Activated T-cell treated with anti-CD3 and anti-CD28 coated beads, Interleukin-2, amount 50 U/mL, for 4 hours (primary cell): ENCODE data around the gene ZNF740. TPM values are rescaled to one million over a fixed set of nuclear protein-coding genes. Genes with fewer than 3 reads are reported as not detected.

ENCODE experiments used
- ATAC-seq, 2 donors: fragments of 200-7000 bp; cut with Tn5 transposase; one replicate each; pipeline ENCODE4 v1.10.0; 2021
- DNase-seq: peaks from one replicate; pipeline ENCODE4 v3.0.0-alpha.2; 2020
- H3K27me3 Mint-ChIP-seq: one replicate; pipeline ENCODE4 v1.8.0; 2021; ENCODE audit warnings: low read depth, mixed read lengths
- H3K36me3 Mint-ChIP-seq: one replicate; pipeline ENCODE4 v1.8.0; 2022; ENCODE audit warnings: mixed read lengths; ENCODE audit not compliant: insufficient read depth
- H3K4me1 Mint-ChIP-seq: one replicate; pipeline ENCODE4 v1.8.0; 2021; ENCODE audit warnings: low read depth, mixed read lengths
- H3K4me3 Mint-ChIP-seq: one replicate; pipeline ENCODE4 v1.8.0; 2021; ENCODE audit warnings: mild to moderate bottlenecking, moderate library complexity, mixed read lengths
- H3K9me3 Mint-ChIP-seq: one replicate; pipeline ENCODE4 v1.8.0; 2021; ENCODE audit warnings: mixed read lengths
- total RNA-seq, 3 donors: library from RNA; stranded (reverse); gene quantifications; one replicate each; pipeline ENCODE4 v1.2.1, GENCODE V29; 2021

ZNF740 gene, protein sequence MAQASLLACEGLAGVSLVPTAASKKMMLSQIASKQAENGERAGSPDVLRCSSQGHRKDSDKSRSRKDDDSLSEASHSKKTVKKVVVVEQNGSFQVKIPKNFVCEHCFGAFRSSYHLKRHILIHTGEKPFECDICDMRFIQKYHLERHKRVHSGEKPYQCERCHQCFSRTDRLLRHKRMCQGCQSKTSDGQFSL
- total RNA-seq: 10 to 100 TPM; 29.7 to 41.5 (median 36.6) TPM

DNA sequence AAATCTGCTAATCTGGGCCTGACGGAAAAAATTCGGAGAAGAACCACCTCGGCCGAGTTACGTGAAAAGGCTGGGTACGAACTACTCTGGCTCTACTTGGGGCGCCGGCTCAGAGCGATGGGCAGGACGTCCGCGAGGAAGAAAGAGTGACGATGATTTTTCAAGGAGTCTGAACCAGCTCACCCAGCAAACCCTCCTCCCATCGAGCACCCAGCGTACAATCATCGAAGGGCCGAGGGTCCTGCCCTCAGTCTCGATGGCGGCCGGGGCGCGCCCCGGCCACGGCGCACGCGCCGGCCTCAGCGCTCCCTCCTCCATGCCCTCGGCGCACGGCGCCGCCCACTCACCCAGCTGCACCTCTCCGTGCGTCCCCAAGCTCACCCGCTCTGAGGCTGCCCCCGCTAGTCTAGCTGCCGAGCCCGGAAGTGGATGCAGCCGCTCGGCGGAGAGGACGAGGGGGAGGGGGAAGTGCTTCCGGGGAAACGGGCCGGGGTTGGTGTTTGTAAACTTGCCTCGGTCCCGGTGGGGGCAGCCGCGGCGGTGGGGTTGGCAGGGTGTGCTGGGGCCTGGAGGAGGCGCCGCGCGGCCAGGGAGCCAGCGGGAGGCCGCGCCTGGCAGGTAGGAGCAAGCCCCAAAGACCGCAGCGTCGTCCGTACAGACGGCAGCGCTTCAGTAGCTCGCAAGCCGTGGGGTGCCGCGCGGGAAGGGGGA lies at the start of gene ZNF740, which contains the start of gene CSAD:
Gene ZNF740, plus strand, starts transcription at position 503 of the 711 bp plus-strand sequence. CDS start 1,262 bp downstream, outside the sequence.
Gene CSAD, minus strand, starts transcription at position 706 of the 711 bp plus-strand sequence. CDS start 7,455 bp downstream, outside the sequence.
- peaks cover 15% of the 10 kb centered on the region for H3K36me3 Mint-ChIP-seq
- H3K9me3 Mint-ChIP-seq: no peaks in the 10 kb centered on the region
- peak within 1 kb of the TSS; percentile 97 for H3K4me3 Mint-ChIP-seq
- no peaks in the 10 kb centered on the region for H3K27me3 Mint-ChIP-seq
- peak; percentile 95 for ATAC-seq
- peaks cover 52% of the 10 kb centered on the region for H3K4me1 Mint-ChIP-seq
- peak; percentile 97 for DNase-seq

DNA sequence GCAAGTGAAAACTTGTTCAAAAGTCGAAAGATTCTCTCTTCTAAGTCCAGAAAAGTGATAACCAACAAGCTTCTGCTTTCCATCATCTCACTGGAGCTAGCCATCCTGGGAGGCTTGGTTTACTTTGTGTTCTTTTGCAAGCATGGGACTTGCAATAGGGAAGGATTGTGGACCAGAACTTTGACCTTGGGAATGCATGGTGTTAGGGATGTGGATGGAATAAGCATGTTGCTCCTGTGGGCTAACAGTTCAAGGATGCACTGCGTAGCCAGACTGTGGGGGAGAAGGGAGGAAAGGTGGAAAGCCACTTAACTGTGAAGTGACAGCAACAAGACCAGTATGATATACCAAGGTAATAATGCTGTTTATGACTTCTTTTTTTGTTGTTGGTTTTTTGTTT lies 48.7 kb upstream of the ZNF740 start:
- Mint-ChIP-seq H3K36me3 (no peaks in the 10 kb centered on the region), H3K4me1 (no peaks in the 10 kb centered on the region), H3K4me3 (no peak overlapping the region), H3K27me3 (peaks cover 4% of the 10 kb centered on the region), H3K9me3 (no peaks in the 10 kb centered on the region)
- ATAC-seq: no peak
- DNase-seq: no peak

DNA sequence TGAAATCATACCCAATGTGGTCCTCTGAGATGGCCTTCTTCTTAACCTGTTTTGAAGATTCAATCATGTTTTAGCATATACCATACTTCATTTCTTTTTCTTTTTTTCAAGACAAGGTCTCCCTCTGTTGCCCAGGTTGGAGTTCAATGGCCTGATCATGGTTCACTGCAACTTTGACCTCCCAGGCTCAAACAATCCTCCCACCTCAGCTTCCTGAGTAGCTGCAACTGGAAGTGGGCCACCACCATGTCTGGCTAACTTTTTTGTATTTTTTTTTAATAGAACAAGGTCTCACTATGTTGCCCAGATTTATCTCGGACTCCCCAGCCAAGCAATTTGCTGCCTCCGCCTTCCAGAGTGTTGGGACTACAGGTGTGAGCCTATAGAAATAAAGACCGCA lies 46.8 kb upstream of the ZNF740 start:
- ATAC-seq: no peak

DNA sequence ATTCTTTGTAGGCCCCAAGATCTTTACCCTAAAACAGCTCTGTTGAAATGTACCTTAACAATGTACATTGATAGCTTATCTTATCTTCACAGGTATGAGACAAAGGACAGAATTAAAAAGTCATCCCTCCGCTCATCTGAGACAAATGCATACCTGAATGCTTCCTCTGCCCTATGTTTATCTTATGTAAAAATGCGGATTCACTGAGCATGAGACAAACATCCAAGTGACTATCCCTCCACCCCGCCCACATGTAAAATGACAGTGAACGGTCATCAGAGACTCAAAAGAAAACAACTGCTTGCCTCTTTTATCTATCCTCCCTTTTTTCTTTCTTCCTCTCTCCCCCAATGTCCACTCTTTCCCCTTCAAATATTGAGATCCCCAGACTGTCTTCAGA lies 37.2 kb upstream of the ZNF740 start:
- no peak for DNase-seq
- Mint-ChIP-seq H3K4me1 (no peaks in the 10 kb centered on the region), H3K36me3 (no peaks in the 10 kb centered on the region), H3K4me3 (no peak overlapping the region), H3K9me3 (no peaks in the 10 kb centered on the region), H3K27me3 (peaks cover 3% of the 10 kb centered on the region)
- ATAC-seq: no peak

More for the DNA sequence above, 46.8 kb upstream of the ZNF740 start:
- DNase-seq: no peak
- Mint-ChIP-seq H3K4me3 (no peak overlapping the region), H3K9me3 (peaks cover 6% of the 10 kb centered on the region), H3K27me3 (peaks cover 5% of the 10 kb centered on the region), H3K4me1 (no peaks in the 10 kb centered on the region), H3K36me3 (no peaks in the 10 kb centered on the region)

DNA sequence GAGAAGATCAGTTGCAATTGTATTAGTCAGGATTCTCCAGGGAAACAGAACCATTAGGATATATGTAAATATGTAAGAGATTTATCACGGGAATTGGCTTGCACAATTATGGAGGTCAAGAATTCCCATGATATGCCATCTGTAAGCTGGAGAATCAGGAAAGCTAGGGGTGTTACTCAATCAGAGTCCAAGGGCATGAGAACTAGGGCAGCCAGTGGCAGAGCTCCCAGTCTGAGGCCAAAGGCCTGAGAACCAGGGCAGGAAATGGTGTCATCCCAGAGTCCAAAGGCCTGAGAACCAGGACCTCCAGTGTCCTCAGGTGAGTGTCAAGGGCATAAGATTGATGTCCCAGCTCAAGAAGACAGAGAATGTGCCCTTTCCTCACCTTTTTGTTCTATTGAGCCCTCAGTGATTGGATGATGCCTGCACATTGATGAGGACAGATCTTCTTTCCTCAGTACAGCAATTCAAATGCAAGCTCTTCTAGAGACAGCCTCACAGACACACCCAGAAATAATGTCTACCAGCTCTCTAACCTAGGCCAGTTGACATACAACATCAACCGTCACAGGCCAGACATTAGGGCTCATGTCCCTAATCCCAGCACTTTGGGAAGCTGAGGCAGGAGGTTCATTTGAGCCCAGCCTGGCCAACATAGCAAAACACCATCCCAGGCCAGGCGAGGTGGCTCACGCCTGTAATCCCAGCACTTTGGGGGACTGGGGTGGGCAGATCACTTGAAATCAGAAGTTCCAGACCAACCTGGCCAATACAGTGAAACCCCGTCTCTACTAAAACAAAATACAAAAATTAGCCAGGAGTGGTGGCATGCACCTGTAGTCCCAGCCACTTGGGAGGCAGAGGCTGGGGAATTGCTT lies 34.9 kb upstream of the ZNF740 start:
- ATAC-seq (no peak), DNase-seq (no peak)
- H3K4me1 Mint-ChIP-seq: no peaks in the 10 kb centered on the region
- no peaks in the 10 kb centered on the region for H3K36me3 Mint-ChIP-seq
- H3K27me3 Mint-ChIP-seq: no peaks in the 10 kb centered on the region
- H3K9me3 Mint-ChIP-seq: no peaks in the 10 kb centered on the region
- H3K4me3 Mint-ChIP-seq: no peak overlapping the region

DNA sequence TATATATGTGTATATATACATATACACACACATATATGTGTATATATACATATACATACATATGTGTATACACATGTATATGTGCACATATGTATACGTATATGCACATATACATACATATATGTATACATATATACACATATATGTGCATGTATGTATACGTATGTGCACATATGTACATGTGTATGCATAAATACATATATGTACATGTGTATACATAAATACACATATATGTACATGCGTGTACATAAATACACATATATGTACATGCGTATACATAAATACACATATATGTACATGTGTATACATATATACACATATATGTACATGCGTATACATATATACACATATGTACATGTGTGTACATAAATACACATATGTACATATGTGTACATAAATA lies 33.3 kb upstream of the ZNF740 start:
- Mint-ChIP-seq H3K4me3 (no peak overlapping the region), H3K4me1 (no peaks in the 10 kb centered on the region), H3K9me3 (no peaks in the 10 kb centered on the region), H3K36me3 (no peaks in the 10 kb centered on the region), H3K27me3 (no peaks in the 10 kb centered on the region)
- ATAC-seq (no peak), DNase-seq (no peak)

DNA sequence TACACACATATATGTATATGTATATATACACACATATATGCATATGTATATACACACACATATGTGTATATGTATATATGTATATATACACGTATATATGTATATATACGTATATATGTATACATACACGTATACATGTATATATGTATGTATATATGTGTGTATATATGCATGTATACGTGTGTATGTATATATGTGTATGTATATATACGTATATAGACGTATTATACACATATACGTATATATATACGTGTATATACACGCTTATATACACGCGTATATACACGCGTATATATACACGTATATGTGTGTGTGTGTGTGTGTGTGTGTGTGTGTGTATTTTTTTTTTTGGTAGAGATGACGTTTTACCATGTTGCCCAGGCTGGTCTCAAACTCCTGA lies 32.9 kb upstream of the ZNF740 start:
- Mint-ChIP-seq H3K36me3 (no peaks in the 10 kb centered on the region), H3K9me3 (no peaks in the 10 kb centered on the region), H3K4me1 (no peaks in the 10 kb centered on the region), H3K27me3 (no peaks in the 10 kb centered on the region), H3K4me3 (no peak overlapping the region)
- DNase-seq (no peak), ATAC-seq (no peak)

DNA sequence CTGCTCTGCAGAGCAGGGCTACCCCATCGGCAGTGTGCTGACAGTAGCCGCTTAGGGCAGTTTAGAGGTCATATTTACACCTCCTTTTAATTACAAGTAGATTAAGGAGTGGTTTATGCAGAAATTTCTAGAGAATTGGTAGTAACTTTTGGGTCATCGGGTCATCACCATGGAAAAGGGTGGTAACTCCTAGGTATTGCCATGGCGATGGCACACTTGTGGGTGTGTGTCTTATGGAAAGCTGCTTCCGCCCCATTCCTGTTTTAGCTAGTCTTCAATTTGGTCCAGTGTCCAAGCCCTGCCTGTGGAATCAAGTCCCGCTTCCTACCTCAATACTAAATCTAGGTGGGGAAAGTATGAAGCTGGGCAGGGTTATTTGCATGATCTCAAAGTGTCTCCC lies 29.5 kb upstream of the ZNF740 start:
- H3K36me3 Mint-ChIP-seq: no peaks in the 10 kb centered on the region
- no peaks in the 10 kb centered on the region for H3K27me3 Mint-ChIP-seq
- no peak overlapping the region for H3K4me3 Mint-ChIP-seq
- H3K4me1 Mint-ChIP-seq: no peaks in the 10 kb centered on the region
- DNase-seq (no peak), ATAC-seq (no peak)
- no peaks in the 10 kb centered on the region for H3K9me3 Mint-ChIP-seq

DNA sequence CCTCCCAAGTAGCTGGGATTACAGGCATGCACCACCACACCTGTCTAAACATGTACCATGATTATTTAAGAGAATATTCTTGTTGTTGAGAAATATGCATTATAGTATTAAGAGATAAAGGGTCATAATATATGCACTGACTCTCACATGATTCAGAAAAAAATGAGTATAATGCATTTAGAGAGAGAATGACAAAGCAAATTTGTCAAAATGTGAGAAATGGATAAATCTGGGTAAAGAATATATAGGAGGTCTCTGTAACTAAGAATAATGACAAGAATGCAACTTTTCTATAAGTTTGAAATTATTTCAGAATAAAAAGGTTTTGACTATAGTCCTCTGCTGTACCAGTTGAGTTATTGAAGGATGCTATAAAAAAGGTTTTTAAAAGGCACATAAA lies 28.1 kb upstream of the ZNF740 start:
- ATAC-seq (no peak), DNase-seq (no peak)
- Mint-ChIP-seq H3K36me3 (no peaks in the 10 kb centered on the region), H3K9me3 (no peaks in the 10 kb centered on the region), H3K4me1 (no peaks in the 10 kb centered on the region), H3K4me3 (no peak overlapping the region), H3K27me3 (no peaks in the 10 kb centered on the region)

DNA sequence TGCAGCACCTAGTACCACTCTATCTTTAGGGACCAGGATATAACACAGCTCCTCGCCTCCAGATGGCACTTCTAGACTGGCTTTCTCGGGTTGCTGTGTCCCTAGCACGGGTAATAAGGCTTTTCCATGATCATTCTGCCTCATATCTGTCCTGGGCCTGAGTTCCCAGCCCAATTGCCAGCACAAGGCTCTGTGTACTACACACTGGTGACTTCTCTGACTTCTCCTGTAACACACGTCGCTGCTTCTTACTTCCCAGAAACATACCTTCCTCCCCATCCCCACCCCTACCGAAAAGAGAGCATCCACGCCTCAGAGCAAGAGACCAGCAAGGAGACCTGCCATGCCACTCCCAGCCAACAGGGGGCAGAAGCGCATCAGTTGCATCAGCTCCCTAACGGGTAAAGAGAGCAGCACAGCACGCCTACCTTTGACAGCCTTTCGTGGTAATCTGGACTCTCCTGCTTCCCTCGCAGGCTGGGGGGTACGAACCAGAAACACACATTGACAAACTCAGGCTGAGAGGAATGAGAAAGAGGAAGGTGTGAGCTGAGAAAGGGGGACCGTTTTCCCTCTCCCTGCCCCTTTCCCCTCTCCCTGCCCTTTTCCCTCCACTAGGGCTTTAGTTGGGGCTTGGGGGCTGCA lies 21.2 kb upstream of the ZNF740 start:
- H3K27me3 Mint-ChIP-seq: no peaks in the 10 kb centered on the region
- ATAC-seq (peak; percentile 99 to 100), DNase-seq (peak; percentile 91)
- H3K36me3 Mint-ChIP-seq: no peaks in the 10 kb centered on the region
- peaks cover 4% of the 10 kb centered on the region for H3K4me1 Mint-ChIP-seq
- no peaks in the 10 kb centered on the region for H3K9me3 Mint-ChIP-seq
- no peak overlapping the region for H3K4me3 Mint-ChIP-seq

DNA sequence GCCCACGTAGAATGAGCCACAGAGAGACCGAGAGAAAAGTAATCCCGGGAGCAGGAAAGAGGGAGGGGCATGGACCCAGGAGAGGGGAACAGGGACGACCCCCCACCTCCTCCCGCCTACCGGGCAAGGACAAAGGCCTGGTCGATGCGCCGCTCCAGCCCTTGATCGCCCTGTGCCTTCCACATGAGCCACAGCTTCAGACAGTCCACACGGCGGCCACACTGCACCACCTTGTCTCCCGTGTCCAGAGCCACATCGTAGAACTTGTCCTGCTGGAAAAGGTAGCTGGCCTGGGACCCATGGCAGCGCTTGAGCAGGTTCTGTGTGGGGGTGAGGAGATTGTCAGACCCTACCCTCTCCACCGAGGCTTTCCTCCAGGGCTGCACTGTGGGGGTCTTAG lies 20.5 kb upstream of the ZNF740 start:
- no peak for ATAC-seq
- no peaks in the 10 kb centered on the region for H3K36me3 Mint-ChIP-seq
- H3K4me3 Mint-ChIP-seq: no peak overlapping the region
- no peaks in the 10 kb centered on the region for H3K9me3 Mint-ChIP-seq
- peaks cover 4% of the 10 kb centered on the region for H3K4me1 Mint-ChIP-seq
- H3K27me3 Mint-ChIP-seq: no peaks in the 10 kb centered on the region
- no peak for DNase-seq

DNA sequence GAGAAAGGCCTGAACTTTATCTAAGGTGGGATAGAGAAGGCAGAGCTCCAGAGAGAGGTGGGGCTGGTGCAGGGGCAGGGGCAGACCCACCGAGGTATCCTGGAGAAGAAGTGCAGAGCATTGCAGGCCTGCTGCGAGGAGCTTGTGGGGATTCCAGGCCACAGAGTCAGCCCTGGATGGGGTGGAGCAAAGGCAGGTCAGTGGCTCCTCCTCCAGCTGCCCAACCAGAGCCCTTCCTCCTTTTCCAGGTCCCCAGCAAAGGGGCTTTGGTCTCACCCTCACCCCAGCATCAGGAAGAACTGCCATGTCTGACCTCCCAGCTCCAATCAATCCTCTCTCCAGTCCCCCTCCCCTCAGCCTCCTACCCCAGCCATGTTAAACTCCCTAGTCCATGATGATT lies 19.8 kb upstream of the ZNF740 start:
- ATAC-seq (no peak), DNase-seq (no peak)
- Mint-ChIP-seq H3K27me3 (no peaks in the 10 kb centered on the region), H3K9me3 (no peaks in the 10 kb centered on the region), H3K4me1 (peaks cover 4% of the 10 kb centered on the region), H3K36me3 (no peaks in the 10 kb centered on the region), H3K4me3 (no peak overlapping the region)

DNA sequence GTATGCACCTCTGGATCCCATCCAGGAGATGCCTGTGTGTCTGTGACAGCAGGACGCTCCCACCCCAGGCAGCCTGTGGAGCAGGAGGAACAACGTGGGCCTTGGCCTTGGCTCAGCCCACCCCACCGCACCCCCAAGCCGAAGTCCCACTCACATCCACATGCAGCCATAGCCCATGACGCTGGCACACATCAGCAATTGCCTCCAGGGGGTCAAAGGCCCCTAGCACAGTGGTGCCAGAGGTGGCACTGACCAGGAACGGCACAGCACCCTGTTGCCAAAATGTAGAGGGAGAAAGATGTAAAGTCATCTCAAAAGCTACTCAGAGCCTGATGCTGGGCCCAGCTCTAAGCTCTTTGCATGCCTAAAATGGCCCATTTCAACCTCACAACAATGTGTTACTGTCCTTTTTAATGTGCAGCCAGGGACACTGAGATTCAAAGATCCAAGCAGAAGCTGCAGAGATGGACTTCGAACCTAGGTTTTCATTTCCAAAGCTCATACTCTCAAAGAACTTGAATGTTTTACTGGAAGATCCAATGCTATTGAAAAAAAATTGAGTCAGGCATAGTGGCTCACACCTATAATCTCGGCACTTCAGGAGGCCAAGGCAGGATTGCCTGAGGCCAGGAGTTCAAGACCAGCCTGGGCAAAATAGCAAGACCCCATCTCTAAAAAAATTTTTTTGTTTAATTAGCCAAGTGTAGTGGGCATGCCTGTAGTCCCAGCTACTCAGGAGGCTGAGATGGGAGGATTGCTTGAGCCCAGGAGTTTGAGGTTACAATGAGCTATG lies 19.2 kb upstream of the ZNF740 start:
- Mint-ChIP-seq H3K4me1 (peaks cover 4% of the 10 kb centered on the region), H3K36me3 (no peaks in the 10 kb centered on the region), H3K9me3 (no peaks in the 10 kb centered on the region), H3K4me3 (no peak overlapping the region), H3K27me3 (no peaks in the 10 kb centered on the region)
- ATAC-seq (no peak), DNase-seq (no peak)
